Activated CD4-positive, alpha-beta T cell treated with anti-CD3 and anti-CD28 coated beads for 24 hours (primary cell): Measurements from ENCODE around the gene CXCL8.

ENCODE experiments used
- DNase-seq, 2 donors: peaks; one replicate each; pipeline ENCODE4 v3.0.0-alpha.2; 2020; ENCODE audit warnings: low read depth in 2 of 2

The CXCL8 gene

DNA sequence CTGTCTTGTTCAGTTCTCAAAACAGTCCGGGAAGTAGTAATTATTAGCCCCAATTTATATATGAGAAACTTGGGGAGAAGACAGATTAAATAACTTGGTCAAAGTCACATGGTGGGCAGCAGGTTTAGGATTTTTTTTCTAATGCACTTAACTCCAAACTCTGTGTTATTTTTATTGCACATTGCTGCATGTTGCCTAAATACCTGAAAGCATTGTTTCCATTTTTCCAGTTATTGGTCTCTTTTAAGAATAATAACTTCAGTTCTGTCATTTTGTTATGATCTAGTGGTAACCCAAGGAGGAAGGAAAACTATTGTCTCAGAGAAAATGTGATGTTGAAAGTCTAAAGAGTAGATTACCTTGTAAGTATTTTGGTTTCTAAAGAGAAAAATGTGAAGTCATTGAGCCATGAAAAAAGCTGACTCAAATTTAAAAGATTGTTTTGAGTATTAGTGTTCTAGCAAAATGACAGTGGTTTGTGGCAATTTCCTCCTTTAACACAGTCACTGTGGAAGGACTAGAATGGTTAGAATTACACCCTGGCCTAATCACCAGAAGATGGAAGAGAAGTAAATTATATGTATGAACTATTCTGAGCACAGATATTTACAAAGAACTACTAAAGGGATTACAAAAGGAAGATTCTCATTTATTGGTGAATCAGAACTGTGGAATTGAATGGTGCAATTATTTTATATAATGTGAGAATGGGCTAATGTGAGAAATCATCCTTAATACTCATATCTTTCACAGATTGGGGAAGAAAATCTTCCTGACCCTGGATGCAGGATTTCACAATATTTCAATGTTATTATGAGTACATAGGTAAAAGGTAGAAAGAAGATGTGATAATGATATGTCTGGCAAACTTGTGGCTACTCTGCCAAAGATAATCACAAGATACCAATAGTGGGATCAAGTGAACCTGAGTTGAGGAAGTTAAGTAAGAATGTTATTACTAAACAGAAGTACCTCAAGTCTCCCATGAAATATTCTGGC lies 21.7 kb upstream of the CXCL8 start:
- DNase-seq: no peak

DNA sequence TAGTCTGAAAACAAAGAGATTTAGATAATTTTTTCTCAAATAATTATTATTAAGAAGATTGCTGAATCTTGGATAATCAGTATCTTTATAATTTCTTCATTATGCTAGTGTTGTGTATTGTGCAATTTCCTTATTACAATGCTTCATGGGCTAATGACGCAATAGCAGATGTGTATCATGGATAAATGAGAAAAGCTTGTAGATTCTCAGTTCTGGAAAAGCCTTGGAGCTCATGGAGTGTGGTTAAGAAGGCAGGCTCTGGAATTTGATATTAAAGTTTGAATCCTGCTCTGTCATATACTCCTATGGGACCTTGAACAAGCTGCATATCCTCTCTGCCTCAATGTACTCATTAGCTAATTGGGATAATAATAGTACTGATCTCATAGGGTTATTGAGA lies 18.9 kb upstream of the CXCL8 start:
- no peak for DNase-seq

- DNase-seq: no peak
Observed at GRCh38 chr4:73721909-73722308, 18.5 kb upstream of the CXCL8 start.

GRCh38 chr4:73723023-73723422 lies 17.3 kb upstream of the CXCL8 start:
- DNase-seq: no peak

- no peak for DNase-seq
Observed at GRCh38 chr4:73723928-73724327, 16.4 kb upstream of the CXCL8 start.

DNA sequence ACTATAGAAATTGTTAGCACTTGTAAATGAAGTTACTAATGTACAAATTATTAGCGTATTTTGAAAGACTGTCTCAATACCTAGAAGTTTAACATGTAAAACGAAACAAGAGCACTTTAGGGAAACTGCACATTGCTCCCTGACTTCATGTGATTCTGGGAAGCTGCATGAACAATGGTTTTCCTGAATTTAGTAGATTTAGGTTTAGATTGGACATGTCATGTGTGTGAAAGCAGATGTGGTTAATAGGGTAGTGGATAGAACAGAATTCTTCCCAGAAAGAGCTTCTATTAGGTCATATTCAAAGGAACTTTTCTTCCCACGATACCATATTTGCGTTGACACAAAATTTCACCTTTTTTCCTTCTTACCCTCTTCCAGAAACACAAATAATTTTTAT lies 14.9 kb upstream of the CXCL8 start:
- no peak for DNase-seq

DNA sequence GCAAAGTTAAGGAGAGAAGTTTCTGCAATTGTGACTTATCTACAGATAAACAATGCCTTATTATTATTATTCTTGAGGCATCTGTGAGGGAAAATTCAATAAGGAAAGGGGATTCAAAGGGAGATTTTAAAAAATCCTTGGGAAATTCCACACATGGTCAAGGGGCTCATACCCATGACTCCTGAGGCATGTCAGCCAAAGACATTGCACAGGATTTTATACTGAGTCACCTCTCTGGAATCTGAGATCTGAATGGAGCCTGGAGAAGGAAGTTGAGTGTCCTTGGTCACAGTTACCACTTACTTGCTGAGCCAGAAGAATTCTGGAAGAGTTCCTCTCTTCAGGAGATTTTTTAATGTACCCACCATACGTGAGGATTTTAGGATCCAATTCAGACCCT lies 14.4 kb upstream of the CXCL8 start:
- DNase-seq: no peak

DNA sequence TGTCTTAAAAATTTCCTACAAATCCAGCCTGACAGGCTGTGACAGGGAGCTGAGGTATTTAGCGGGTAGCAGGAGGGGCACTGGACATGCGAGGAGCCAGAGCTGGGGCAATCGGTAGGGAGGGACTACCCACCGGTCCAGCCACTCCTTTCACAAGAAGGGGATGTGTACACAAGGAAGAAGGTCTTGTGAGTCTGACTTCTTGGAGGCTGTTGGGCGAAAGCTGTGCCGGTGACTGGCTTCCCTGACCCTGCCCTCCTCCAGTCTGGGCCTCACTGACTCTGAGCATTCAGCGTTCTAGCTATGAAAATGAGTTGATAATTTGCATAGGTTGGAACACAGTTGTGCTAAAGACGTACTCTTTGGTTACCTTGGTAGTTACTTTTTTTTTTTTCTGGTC lies 12.7 kb upstream of the CXCL8 start:
- DNase-seq: no peak

- no peak for DNase-seq
Observed at GRCh38 chr4:73728091-73728741, 12.2 kb upstream of the CXCL8 start.

GRCh38 chr4:73729534-73730165 lies 10.7 kb upstream of the CXCL8 start:
- DNase-seq: no peak

DNA sequence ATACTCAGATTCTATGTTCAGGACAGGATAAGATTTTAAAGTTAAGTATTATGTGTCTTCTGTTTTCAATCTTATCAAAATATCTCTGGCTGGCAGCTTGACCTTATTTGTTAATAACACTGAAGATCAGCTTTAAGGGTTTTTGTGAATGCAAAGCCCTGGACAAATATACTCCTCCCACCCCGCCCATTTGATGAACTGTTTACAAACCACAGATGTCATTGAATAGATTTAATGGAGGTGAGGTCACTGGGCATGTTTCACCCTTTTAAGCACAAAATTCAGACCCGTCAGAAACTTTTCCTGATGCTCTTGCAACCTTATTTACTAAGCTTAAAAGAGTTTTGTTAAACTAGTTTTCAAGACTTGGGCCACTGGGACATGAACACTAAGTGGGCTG lies 10.1 kb upstream of the CXCL8 start:
- no peak for DNase-seq

DNA sequence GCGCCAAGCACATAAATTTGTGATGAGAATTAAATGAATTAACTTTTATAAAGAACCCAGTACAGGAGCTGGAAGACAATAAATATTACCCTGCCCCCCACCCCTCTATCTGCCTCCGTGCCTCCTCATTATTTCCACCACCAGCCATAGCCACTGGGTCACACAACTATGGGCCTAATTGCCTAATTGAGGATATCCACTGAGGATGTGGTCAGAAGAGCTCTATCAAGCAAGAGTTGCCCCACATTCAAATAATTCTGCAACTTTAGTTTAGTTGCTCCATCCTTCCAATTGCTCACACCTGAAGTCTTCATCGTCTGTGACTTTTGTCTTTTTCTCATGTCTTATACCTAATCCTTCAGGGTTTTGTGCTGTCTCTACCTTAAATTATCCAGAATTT lies 9.5 kb upstream of the CXCL8 start:
- no peak for DNase-seq

- DNase-seq: no peak
Observed at GRCh38 chr4:73731968-73732610, 8.3 kb upstream of the CXCL8 start.

- no peak for DNase-seq
Observed at GRCh38 chr4:73732759-73733431, 7.5 kb upstream of the CXCL8 start.

- no peak for DNase-seq
Observed at GRCh38 chr4:73734530-73735001, 5.8 kb upstream of the CXCL8 start.

DNA sequence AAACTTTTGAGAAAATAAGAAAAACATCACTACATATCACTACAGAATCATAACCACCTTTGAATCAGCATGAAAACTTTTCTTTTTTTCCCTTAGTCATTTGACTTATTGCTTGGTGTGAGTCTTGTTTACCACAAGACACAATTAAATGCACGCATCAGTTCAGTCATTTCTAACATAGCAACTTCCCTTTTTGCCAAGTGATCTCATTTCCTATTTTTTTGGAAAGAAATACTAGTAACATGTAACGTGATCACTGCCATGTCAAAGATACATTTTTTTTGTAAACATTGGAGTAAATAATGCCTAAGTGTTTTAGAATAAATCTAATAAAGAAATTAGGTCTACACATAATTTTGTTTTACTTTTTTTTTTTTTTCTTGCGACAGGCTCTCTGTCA lies 5.1 kb upstream of the CXCL8 start:
- DNase-seq: no peak

DNA sequence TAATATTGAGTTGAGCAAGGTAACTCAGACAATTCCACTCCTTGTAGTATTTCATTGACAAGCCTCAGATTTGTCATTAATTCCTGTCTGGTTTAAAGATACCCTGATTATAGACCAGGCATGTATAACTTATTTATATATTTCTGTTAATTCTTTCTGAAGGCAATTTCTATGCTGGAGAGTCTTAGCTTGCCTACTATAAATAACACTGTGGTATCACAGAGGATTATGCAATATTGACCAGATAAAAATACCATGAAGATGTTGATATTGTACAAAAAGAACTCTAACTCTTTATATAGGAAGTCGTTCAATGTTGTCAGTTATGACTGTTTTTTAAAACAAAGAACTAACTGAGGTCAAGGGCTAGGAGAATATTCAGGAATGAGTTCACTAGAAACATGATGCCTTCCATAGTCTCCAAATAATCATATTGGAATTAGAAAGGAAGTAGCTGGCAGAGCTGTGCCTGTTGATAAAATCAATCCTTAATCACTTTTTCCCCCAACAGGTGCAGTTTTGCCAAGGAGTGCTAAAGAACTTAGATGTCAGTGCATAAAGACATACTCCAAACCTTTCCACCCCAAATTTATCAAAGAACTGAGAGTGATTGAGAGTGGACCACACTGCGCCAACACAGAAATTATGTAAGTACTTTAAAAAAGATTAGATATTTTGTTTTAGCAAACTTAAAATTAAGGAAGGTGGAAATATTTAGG lies 821 bp downstream of the CXCL8 start:
- no peak for DNase-seq

DNA sequence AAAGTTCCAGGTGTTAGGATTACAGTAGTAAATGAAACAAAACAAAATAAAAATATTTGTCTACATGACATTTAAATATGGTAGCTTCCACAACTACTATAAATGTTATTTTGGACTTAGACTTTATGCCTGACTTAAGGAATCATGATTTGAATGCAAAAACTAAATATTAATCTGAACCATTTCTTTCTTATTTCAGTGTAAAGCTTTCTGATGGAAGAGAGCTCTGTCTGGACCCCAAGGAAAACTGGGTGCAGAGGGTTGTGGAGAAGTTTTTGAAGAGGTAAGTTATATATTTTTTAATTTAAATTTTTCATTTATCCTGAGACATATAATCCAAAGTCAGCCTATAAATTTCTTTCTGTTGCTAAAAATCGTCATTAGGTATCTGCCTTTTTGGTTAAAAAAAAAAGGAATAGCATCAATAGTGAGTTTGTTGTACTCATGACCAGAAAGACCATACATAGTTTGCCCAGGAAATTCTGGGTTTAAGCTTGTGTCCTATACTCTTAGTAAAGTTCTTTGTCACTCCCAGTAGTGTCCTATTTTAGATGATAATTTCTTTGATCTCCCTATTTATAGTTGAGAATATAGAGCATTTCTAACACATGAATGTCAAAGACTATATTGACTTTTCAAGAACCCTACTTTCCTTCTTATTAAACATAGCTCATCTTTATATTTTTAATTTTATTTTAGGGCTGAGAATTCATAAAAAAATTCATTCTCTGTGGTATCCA lies 1.6 kb downstream of the CXCL8 start:
- no peak for DNase-seq

- DNase-seq: no peak
Observed at GRCh38 chr4:73742490-73743160, 2.3 kb downstream of the CXCL8 start.

DNA sequence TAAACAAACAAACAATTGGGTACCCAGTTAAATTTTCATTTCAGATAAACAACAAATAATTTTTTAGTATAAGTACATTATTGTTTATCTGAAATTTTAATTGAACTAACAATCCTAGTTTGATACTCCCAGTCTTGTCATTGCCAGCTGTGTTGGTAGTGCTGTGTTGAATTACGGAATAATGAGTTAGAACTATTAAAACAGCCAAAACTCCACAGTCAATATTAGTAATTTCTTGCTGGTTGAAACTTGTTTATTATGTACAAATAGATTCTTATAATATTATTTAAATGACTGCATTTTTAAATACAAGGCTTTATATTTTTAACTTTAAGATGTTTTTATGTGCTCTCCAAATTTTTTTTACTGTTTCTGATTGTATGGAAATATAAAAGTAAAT lies 2.9 kb downstream of the CXCL8 start:
- no peak for DNase-seq
